Measurements from ENCODE around the gene CNR2. TPM values are rescaled to one million over a fixed set of nuclear protein-coding genes. Genes with fewer than 3 reads are reported as not detected.

Gene CNR2
- total RNA-seq, 4 donors from 2014 or later: not detected

DNA sequence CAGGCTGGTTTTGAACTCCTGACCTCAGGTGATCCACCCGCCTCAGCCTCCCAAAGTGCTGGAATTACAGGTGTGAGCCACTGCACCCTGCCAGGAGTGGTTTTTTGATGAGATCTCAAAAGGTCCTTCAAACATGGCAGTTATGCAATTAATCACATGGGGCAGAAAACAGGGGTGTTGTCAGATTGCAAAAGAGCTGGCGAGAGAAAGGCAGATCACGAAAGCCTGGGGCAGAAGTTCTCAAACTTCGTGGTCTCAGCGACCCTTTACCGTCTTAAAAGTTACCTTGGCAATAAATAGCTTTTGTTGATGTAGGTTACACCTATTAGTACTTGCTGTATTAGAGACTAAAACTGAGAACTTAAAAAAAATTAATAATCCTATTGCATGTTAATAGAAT is 16.1 kb downstream of the CNR2 start:
- Histone ChIP-seq H3K4me1 (no peaks in the 10 kb centered on the region), H3K4me3 (no peak overlapping the region), H3K27ac (no peak overlapping the region), H3K36me3 (no peaks in the 10 kb centered on the region), H3K9me3 (no peaks in the 10 kb centered on the region), H3K27me3 (no peaks in the 10 kb centered on the region)
- TF ChIP-seq EP300 (IDR thresholded peaks at IDR 0.05) (no peak), POLR2A (IDR thresholded peaks at IDR 0.05) (no peak), POLR2AphosphoS5 (IDR thresholded peaks at IDR 0.05) (no peak)
- TF ChIP-seq, protein P1, sequence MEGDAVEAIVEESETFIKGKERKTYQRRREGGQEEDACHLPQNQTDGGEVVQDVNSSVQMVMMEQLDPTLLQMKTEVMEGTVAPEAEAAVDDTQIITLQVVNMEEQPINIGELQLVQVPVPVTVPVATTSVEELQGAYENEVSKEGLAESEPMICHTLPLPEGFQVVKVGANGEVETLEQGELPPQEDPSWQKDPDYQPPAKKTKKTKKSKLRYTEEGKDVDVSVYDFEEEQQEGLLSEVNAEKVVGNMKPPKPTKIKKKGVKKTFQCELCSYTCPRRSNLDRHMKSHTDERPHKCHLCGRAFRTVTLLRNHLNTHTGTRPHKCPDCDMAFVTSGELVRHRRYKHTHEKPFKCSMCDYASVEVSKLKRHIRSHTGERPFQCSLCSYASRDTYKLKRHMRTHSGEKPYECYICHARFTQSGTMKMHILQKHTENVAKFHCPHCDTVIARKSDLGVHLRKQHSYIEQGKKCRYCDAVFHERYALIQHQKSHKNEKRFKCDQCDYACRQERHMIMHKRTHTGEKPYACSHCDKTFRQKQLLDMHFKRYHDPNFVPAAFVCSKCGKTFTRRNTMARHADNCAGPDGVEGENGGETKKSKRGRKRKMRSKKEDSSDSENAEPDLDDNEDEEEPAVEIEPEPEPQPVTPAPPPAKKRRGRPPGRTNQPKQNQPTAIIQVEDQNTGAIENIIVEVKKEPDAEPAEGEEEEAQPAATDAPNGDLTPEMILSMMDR (IDR thresholded peaks at IDR 0.05): no peak
- 70 to 78% methylated on average over 5 to 6 of the region's 6 CpGs for WGBS, 2 donors (ENCODE audit: low coverage in 1 of 2)
- ATAC-seq: no peak

DNA sequence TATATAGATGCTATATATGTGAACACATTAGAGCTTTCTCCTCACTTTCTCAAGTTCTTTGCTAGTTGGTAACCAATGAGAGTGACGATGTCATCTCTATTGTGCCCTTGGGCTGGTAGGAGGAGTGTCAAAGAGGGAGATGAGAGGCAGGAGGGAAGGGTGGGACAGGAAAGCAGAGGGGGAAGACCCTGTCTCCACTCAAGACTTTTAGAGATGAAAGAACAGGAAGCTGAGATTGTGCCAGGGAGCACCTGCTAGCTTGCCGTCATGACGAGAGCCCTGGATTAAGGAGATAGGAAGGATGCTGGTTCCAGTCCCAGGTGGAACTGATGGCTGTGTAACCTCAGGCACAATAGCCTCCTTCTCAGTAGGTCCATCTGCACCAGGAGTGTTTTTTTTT is 16.7 kb downstream of the CNR2 start:
- H3K36me3 ChIP-seq: no peaks in the 10 kb centered on the region
- TF ChIP-seq POLR2AphosphoS5 (IDR thresholded peaks at IDR 0.05): no peak
- TF ChIP-seq POLR2A (IDR thresholded peaks at IDR 0.05): no peak
- TF ChIP-seq, protein P1 (IDR thresholded peaks at IDR 0.05): no peak
- TF ChIP-seq EP300 (IDR thresholded peaks at IDR 0.05): no peak
- H3K27ac ChIP-seq: no peak overlapping the region
- no peaks in the 10 kb centered on the region for H3K4me1 ChIP-seq
- no peak overlapping the region for H3K4me3 ChIP-seq
- ATAC-seq: no peak
- 50 to 60% methylated on average over 2 of the region's 3 CpGs for WGBS, 2 donors (ENCODE audit: low coverage in 1 of 2)
- H3K27me3 ChIP-seq: no peaks in the 10 kb centered on the region
- no peaks in the 10 kb centered on the region for H3K9me3 ChIP-seq

DNA sequence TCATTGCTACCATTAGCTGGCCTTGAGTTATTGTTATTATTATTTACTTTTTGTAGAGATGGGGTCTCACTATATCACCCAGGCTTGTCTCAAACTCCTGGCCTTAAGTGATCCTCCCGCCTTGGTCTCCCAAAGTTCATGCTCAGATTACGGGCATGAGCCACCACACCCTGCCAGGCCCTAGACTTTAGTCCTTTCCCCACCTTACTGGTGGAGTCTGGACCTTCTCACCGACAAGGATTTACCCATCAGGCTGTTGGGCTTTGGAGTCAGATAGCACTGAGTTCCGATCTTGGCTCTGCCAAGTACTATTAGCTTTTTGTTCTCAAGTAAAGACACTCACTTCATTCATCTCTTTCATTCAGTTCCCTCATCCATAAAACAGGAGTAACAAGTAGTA is 17.2 kb downstream of the CNR2 start:
- H3K36me3 ChIP-seq: no peaks in the 10 kb centered on the region
- no peak for TF ChIP-seq POLR2A (IDR thresholded peaks at IDR 0.05)
- TF ChIP-seq, protein P1 (IDR thresholded peaks at IDR 0.05): no peak
- no peak for TF ChIP-seq POLR2AphosphoS5 (IDR thresholded peaks at IDR 0.05)
- no peak for TF ChIP-seq EP300 (IDR thresholded peaks at IDR 0.05)
- H3K4me3 ChIP-seq: no peak overlapping the region
- ATAC-seq: no peak
- H3K4me1 ChIP-seq: no peaks in the 10 kb centered on the region
- no peaks in the 10 kb centered on the region for H3K9me3 ChIP-seq
- WGBS, 2 donors (ENCODE audit: low coverage in 1 of 2): 60 to 69% methylated on average over 4 of the region's 4 CpGs
- H3K27ac ChIP-seq: no peak overlapping the region
- H3K27me3 ChIP-seq: no peaks in the 10 kb centered on the region

DNA sequence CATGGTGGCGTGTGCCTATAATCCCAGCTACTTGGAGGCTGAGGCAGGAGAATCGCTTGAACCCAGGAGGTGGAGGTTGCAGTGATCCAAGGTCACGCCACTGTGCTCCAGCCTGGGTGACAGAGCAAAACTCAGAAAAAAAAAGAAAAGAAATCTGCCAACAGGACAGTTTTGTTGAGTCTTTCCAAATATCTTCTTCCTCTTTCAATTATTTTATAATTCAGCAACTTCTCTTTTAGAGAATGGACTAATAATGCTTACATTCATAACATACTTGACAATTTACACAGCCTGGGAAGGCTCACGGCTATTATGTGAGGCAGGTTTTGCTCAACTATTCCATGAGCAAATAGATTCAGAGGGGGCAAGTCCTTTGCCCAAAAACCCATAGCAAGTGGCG is 18.1 kb downstream of the CNR2 start:
- Histone ChIP-seq H3K4me1 (no peaks in the 10 kb centered on the region), H3K36me3 (no peaks in the 10 kb centered on the region), H3K4me3 (no peak overlapping the region), H3K27me3 (no peaks in the 10 kb centered on the region), H3K27ac (no peak overlapping the region), H3K9me3 (no peaks in the 10 kb centered on the region)
- ATAC-seq: no peak
- TF ChIP-seq POLR2A (IDR thresholded peaks at IDR 0.05) (no peak), EP300 (IDR thresholded peaks at IDR 0.05) (no peak), POLR2AphosphoS5 (IDR thresholded peaks at IDR 0.05) (no peak)
- TF ChIP-seq, protein P1 (IDR thresholded peaks at IDR 0.05): no peak
- 60 to 75% methylated on average over 4 to 5 of the region's 5 CpGs for WGBS, 2 donors (ENCODE audit: low coverage in 1 of 2)

DNA sequence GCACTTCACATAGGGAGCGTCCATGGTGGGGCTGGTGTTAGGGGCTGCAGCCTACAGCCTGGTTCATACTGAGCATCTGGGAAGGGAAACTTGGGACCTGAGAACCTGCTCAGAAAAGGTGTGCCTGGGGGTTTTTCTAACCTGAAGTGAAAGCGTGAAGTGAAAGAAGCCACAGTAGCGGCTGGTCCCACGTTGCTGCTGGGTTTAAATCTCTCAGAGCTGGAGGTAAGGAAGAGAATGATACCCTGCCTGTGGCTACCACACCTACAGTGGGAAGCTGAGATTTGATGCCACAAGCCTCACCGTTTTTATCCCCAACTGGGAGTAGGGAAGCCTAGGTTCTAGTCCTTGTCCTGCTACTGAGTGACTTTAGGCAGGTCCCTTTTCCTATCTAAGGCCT is 24.1 kb downstream of the CNR2 start:
- ATAC-seq: no peak
- no peak for TF ChIP-seq POLR2A (IDR thresholded peaks at IDR 0.05)
- TF ChIP-seq, protein P1 (IDR thresholded peaks at IDR 0.05): no peak
- no peak for TF ChIP-seq POLR2AphosphoS5 (IDR thresholded peaks at IDR 0.05)
- TF ChIP-seq EP300 (IDR thresholded peaks at IDR 0.05): no peak
- H3K36me3 ChIP-seq: no peaks in the 10 kb centered on the region
- no peak overlapping the region for H3K4me3 ChIP-seq
- no peaks in the 10 kb centered on the region for H3K27me3 ChIP-seq
- H3K4me1 ChIP-seq: no peaks in the 10 kb centered on the region
- H3K27ac ChIP-seq: no peak overlapping the region
- no peaks in the 10 kb centered on the region for H3K9me3 ChIP-seq
- 83 to 94% methylated on average over 4 to 5 of the region's 5 CpGs for WGBS, 2 donors (ENCODE audit: low coverage in 1 of 2)

Measured in gastroesophageal sphincter (tissue), 4 donors.